Muscle layer of colon (tissue), 2 donors: Measurements from ENCODE around the gene SCRN1.
"Not testable (repeated sequence)": the region's sequence is repeated elsewhere in the genome, so short reads cannot be mapped to it uniquely, and the experiment has no call there.

ENCODE experiments used
- H3K27ac ChIP-seq: one replicate; pipeline ENCODE4 v1.7.0; 2013; ENCODE audit warnings: low read depth, mild to moderate bottlenecking, low read length, moderate library complexity
- H3K27me3 ChIP-seq, 2 donors: one replicate each; pipeline ENCODE4 v1.7.0; 2013; ENCODE audit warnings: low read length in 2 of 2, mild to moderate bottlenecking in 2 of 2; ENCODE audit not compliant: insufficient read depth in 2 of 2, control insufficient read depth in 1 of 2
- H3K36me3 ChIP-seq: one replicate; pipeline ENCODE4 v1.7.0; 2013; ENCODE audit warnings: mild to moderate bottlenecking, low read length; ENCODE audit not compliant: insufficient read depth
- H3K4me1 ChIP-seq: one replicate; pipeline ENCODE4 v1.7.0; 2013; ENCODE audit warnings: mild to moderate bottlenecking, low read length; ENCODE audit not compliant: insufficient read depth
- H3K4me3 ChIP-seq, 2 donors: one replicate each; pipeline ENCODE4 v1.7.0; 2013; ENCODE audit warnings: low read length in 2 of 2, low read depth in 1 of 2, mild to moderate bottlenecking in 1 of 2, moderate library complexity in 1 of 2
- H3K9ac ChIP-seq: one replicate; pipeline ENCODE4 v1.7.0; 2013; ENCODE audit warnings: low read length
- H3K9me3 ChIP-seq: one replicate; pipeline ENCODE4 v1.7.0; 2013; ENCODE audit warnings: mild to moderate bottlenecking, low read length
- donor health status: abdominal sarcoma.
- donor health status: Adenocarcinoma of cecum.

Gene SCRN1

DNA sequence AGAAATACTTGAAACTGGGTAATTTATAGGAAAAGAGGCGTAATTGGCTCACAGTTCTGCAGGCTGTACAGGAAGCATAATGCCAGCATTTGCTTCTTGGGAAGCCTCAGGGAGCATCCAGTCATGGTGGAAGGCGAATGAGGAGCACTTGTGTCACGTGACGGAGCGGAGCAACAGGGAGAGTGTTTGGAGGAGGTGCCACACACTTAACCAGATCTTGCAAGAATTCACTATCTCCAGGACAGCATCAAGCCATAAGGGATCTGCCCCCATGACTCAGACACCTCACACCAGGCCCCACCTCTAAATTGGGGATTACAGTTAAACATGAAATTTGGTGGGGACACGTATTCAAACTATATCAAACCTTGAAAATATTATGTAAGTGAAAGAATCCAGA, 94.0 kb downstream of the SCRN1 start:
- Histone ChIP-seq H3K4me3 (no peak overlapping the region), H3K4me1 (peaks cover 11% of the 10 kb centered on the region), H3K36me3 (no peaks in the 10 kb centered on the region), H3K9ac (no peak overlapping the region), H3K27me3 (no peaks in the 10 kb centered on the region), H3K27ac (no peak overlapping the region), H3K9me3 (no peaks in the 10 kb centered on the region)

DNA sequence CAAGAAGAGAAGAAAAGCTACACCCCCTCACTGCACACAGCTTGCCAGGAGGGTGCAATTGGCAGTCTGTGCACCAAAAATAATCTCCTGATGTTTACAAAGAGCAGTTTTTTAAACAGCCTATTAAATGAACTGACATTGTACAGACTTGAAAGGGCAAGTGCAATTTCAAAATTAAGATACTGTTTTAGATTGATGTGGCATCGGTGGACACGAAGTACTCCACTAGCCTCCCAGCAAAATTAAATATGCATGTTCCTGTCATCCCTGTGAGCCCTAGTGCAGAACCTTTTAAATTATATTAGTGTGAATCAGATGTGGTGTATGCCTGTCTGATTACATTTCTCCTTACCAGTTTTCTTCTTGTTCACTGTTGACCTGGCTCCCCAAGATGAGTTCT, 95.3 kb downstream of the SCRN1 start:
- Histone ChIP-seq H3K4me1 (peaks cover 11% of the 10 kb centered on the region), H3K36me3 (no peaks in the 10 kb centered on the region), H3K27me3 (no peaks in the 10 kb centered on the region), H3K9me3 (no peaks in the 10 kb centered on the region), H3K27ac (no peak overlapping the region), H3K4me3 (no peak overlapping the region), H3K9ac (no peak overlapping the region)

GRCh38 chr7:29893351-29893965, 96.1 kb downstream of the SCRN1 start:
- Histone ChIP-seq H3K27me3 (no peaks in the 10 kb centered on the region), H3K36me3 (no peaks in the 10 kb centered on the region), H3K9ac (no peak overlapping the region)

DNA sequence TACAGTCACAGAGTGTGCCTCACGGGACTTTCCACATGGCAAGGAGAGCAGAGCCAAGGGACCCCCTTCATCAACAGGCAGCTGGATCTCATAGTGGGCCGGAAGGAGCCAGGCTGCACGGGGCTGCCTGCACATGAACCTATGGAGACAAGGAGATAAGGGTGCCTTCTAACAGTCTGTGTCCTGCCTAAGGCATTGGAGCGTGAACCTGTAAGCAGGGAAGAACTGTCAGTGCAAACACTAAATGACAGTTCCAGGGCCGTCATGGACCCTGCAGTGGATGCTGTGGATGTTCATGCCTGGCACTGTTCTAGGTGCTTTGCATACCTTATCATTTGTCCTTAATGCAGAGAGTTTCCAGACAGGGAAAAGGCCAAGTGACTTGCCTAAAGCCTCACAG, 97.4 kb downstream of the SCRN1 start:
- H3K27ac ChIP-seq = no peak overlapping the region

More at GRCh38 chr7:29893351-29893965, 96.1 kb downstream of the SCRN1 start:
- Histone ChIP-seq H3K9me3 (no peaks in the 10 kb centered on the region), H3K27ac (no peak overlapping the region), H3K4me3 (no peak overlapping the region), H3K4me1 (peaks cover 11% of the 10 kb centered on the region)

GRCh38 chr7:29891766-29892165, 97.8 kb downstream of the SCRN1 start:
- Histone ChIP-seq H3K36me3 (no peaks in the 10 kb centered on the region), H3K9ac (no peak overlapping the region), H3K27ac (no peak overlapping the region), H3K4me3 (no peak overlapping the region), H3K4me1 (peaks cover 11% of the 10 kb centered on the region), H3K27me3 (no peaks in the 10 kb centered on the region), H3K9me3 (no peaks in the 10 kb centered on the region)

More for the DNA sequence above, 97.4 kb downstream of the SCRN1 start:
- Histone ChIP-seq H3K4me1 (peaks cover 11% of the 10 kb centered on the region), H3K36me3 (no peaks in the 10 kb centered on the region), H3K27me3 (no peaks in the 10 kb centered on the region), H3K4me3 (no peak overlapping the region), H3K9ac (no peak overlapping the region), H3K9me3 (no peaks in the 10 kb centered on the region)

- not testable (repeated sequence) for H3K4me3 ChIP-seq, H3K9me3 ChIP-seq, H3K9ac ChIP-seq, H3K27me3 ChIP-seq, H3K36me3 ChIP-seq, H3K27ac ChIP-seq
- H3K4me1 ChIP-seq = peaks cover 11% of the 10 kb centered on the region
These were observed 98.8 kb downstream of the SCRN1 start for GRCh38 chr7:29890786-29891185.

GRCh38 chr7:29890251-29890650, 99.3 kb downstream of the SCRN1 start:
- no peaks in the 10 kb centered on the region for H3K36me3 ChIP-seq
- H3K27ac ChIP-seq = no peak overlapping the region
- no peaks in the 10 kb centered on the region for H3K27me3 ChIP-seq
- H3K4me1 ChIP-seq = peaks cover 11% of the 10 kb centered on the region
- H3K9me3 ChIP-seq = no peaks in the 10 kb centered on the region
- H3K9ac ChIP-seq = no peak overlapping the region
- H3K4me3 ChIP-seq = no peak overlapping the region

DNA sequence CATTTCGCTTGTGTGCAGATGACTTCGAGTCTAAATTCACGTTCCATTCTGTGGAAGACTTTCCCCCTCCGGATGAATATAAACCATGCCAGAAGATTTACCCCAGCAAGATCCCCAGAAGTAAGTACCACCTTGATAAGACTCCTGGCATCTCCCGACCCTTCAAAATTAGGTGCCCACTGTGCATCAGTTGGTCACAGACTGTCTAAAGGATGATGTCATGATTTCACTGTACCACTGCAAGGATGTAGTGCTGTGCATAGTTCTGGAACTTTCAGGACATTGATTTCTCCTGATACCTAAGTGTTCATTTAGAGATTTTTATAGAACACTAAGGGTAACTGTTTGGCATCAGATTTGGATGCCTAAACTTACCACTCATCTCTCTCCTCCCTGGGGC, 100.3 kb downstream of the SCRN1 start:
- H3K27me3 ChIP-seq = peaks cover 0 to 7% of the 10 kb centered on the region in 2 donors
- H3K4me1 ChIP-seq = peaks cover 7% of the 10 kb centered on the region
- no peak overlapping the region for H3K27ac ChIP-seq
- H3K9me3 ChIP-seq = no peaks in the 10 kb centered on the region
- no peaks in the 10 kb centered on the region for H3K36me3 ChIP-seq
- H3K9ac ChIP-seq = no peak overlapping the region
- no peak overlapping the region for H3K4me3 ChIP-seq

- no peaks in the 10 kb centered on the region for H3K36me3 ChIP-seq
- no peak overlapping the region for H3K9ac ChIP-seq
- H3K4me1 ChIP-seq = no peaks in the 10 kb centered on the region
- H3K9me3 ChIP-seq = no peaks in the 10 kb centered on the region
- no peak overlapping the region for H3K4me3 ChIP-seq
- no peak overlapping the region for H3K27ac ChIP-seq
- H3K27me3 ChIP-seq = peaks cover 0 to 7% of the 10 kb centered on the region in 2 donors
These were observed 101.6 kb downstream of the SCRN1 start for GRCh38 chr7:29888006-29888405.

DNA sequence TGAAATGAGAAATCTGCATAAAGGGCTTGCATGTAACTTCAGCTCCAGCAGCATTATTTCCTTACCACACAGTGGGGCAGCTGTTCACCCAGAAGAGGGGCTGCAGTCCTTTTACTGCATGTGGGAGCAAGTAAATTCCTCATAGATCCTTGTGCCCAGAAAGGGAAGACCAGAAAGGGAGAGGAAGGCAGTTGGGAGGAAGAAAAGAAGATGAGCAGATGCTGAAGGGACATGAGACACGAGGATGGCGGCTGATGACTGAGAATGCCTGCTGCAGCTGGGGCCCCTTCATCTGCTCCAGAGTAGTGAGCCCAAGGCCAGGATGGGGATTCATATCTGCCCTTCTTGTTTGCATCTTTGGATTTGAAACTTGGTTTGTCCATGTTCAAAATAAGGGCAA, 102.8 kb downstream of the SCRN1 start:
- no peaks in the 10 kb centered on the region for H3K9me3 ChIP-seq
- H3K27me3 ChIP-seq = peaks cover 0 to 12% of the 10 kb centered on the region in 2 donors
- H3K27ac ChIP-seq = no peak overlapping the region
- H3K4me3 ChIP-seq = no peak overlapping the region
- H3K36me3 ChIP-seq = no peaks in the 10 kb centered on the region
- no peaks in the 10 kb centered on the region for H3K4me1 ChIP-seq
- H3K9ac ChIP-seq = no peak overlapping the region

DNA sequence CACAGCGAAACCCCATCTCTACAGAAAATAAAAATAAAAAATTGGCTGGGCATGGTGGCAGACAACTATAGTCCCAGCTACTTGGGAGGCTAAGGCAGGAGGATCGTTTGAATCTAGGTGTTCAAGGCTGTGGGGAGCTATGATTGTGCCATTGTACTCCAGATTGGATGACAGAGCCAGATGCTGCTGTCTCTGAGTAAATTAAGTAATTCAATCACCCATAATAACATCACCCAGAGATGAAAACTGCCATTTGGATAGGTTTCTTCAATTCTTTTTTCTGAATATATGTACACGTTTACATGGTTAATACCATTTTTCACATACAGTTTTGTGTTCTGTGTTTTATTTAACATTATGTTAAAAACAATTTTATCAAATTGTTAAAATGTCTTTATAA, 104.0 kb downstream of the SCRN1 start:
- H3K9me3 ChIP-seq = no peaks in the 10 kb centered on the region
- no peaks in the 10 kb centered on the region for H3K4me1 ChIP-seq
- peaks cover 0 to 12% of the 10 kb centered on the region in 2 donors for H3K27me3 ChIP-seq
- no peaks in the 10 kb centered on the region for H3K36me3 ChIP-seq
- H3K9ac ChIP-seq = no peak overlapping the region
- H3K4me3 ChIP-seq = no peak overlapping the region
- no peak overlapping the region for H3K27ac ChIP-seq
